Activated CD8-positive, alpha-beta memory T cell treated with anti-CD3 and anti-CD28 coated beads, Interleukin-2, amount 10 ng/mL, durations not matched to agents 7 days and 5 days (primary cell): ENCODE results near the gene NFATC3. TPM values are rescaled to one million over a fixed set of nuclear protein-coding genes. Genes with fewer than 3 reads are reported as not detected.
A peak's percentile ranks its signal among the peaks of the same experiment; 100 is the strongest.
"Not testable (repeated sequence)": the region's sequence is repeated elsewhere in the genome, so short reads cannot be mapped to it uniquely, and the experiment has no call there.

Experiments used
- ATAC-seq: fragments of 150-1000 bp; cut with Tn5 transposase; one replicate; pipeline ENCODE4 v1.10.0; 2021; ENCODE audit warnings: moderate library complexity
- CTCF ChIA-PET: fragments of 350-600 bp; sonication (Branson Sonifier 250); formaldehyde crosslinking; loops from one replicate; lab custom pipeline; 2021; ENCODE audit warnings: antibody characterized with exemption; lab: Charles Lee
- DNase-seq: peaks from one replicate; pipeline ENCODE4 v3.0.0-alpha.2; 2020
- H3K27ac Mint-ChIP-seq: one replicate; pipeline ENCODE4 v1.8.0; 2021; ENCODE audit warnings: mild to moderate bottlenecking, mixed read lengths
- H3K27me3 Mint-ChIP-seq: one replicate; pipeline ENCODE4 v1.8.0; 2021; ENCODE audit warnings: mixed read lengths
- H3K36me3 Mint-ChIP-seq: one replicate; pipeline ENCODE4 v1.8.0; 2021; ENCODE audit warnings: mild to moderate bottlenecking, mixed read lengths
- H3K4me1 Mint-ChIP-seq: one replicate; pipeline ENCODE4 v1.8.0; 2021; ENCODE audit warnings: mixed read lengths
- H3K4me3 Mint-ChIP-seq: one replicate; pipeline ENCODE4 v1.8.0; 2021; ENCODE audit warnings: mild to moderate bottlenecking, moderate library complexity, mixed read lengths
- H3K9me3 Mint-ChIP-seq: one replicate; pipeline ENCODE4 v1.8.0; 2022; ENCODE audit warnings: low read depth, mixed read lengths
- total RNA-seq, 2 experiments: library from RNA; stranded (reverse); gene quantifications; one replicate each; pipeline ENCODE4 v1.2.3, GENCODE V29; 2021

Gene NFATC3
- total RNA-seq, 2 experiments from 2014 or later: 176 to 183 TPM

- ATAC-seq (no peak), DNase-seq (no peak)
- Mint-ChIP-seq H3K4me3 (peak overlapping the region; percentile 94), H3K4me1 (peaks cover 58% of the 10 kb centered on the region), H3K27me3 (no peaks in the 10 kb centered on the region), H3K9me3 (no peaks in the 10 kb centered on the region), H3K27ac (peak overlapping the region; percentile 94), H3K36me3 (peaks cover 16% of the 10 kb centered on the region)
- CTCF ChIA-PET: interaction anchor here (1.1 to 10.6 kb wide), 3 partner anchors 18 to 540 kb away, joined by 3 to 211 read pairs (median 4); no protein-coding TSS in a partner anchor
These were observed 1.7 kb downstream of the NFATC3 start for GRCh38 chr16:68086860-68087268.

DNA sequence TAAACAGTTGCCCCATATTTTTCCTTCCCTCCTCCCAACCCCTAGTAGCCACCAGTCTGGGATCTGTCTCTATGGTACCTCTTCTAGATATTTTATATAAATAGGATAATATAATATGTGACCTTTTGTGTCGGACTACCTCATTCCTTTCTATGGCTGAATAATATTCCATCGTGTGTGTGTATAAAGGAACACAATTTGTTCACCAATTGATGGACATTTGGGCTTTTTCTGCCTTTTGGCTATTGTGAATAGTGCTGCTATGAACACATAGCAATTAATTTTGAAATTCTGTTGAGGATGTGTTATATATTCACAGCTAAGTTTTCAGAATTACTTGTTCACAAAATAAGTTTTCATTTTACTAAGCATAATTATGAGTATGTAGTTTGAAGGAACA is 2.5 kb downstream of the NFATC3 start:
- Mint-ChIP-seq H3K27me3 (no peaks in the 10 kb centered on the region), H3K9me3 (no peaks in the 10 kb centered on the region), H3K4me1 (peaks cover 56% of the 10 kb centered on the region), H3K4me3 (peak overlapping the region; percentile 94), H3K36me3 (peaks cover 16% of the 10 kb centered on the region), H3K27ac (peak overlapping the region; percentile 78)
- ATAC-seq: no peak
- CTCF ChIA-PET: interaction anchor here (1.2 to 10.6 kb wide), 2 partner anchors 19 to 94 kb away, joined by 4 to 211 read pairs; no protein-coding TSS in a partner anchor
- DNase-seq: no peak

GRCh38 chr16:68088130-68088972 is 3.2 kb downstream of the NFATC3 start:
- Mint-ChIP-seq H3K27me3 (no peaks in the 10 kb centered on the region), H3K9me3 (no peaks in the 10 kb centered on the region), H3K36me3 (peaks cover 16% of the 10 kb centered on the region), H3K27ac (peak overlapping the region; percentile 78), H3K4me3 (peak overlapping the region; percentile 94), H3K4me1 (peaks cover 56% of the 10 kb centered on the region)
- CTCF ChIA-PET: interaction anchor here (0.7 kb wide), 1 partner anchor 18 kb away, joined by 3 read pairs; no protein-coding TSS in a partner anchor
- DNase-seq (no peak), ATAC-seq (no peak)

DNA sequence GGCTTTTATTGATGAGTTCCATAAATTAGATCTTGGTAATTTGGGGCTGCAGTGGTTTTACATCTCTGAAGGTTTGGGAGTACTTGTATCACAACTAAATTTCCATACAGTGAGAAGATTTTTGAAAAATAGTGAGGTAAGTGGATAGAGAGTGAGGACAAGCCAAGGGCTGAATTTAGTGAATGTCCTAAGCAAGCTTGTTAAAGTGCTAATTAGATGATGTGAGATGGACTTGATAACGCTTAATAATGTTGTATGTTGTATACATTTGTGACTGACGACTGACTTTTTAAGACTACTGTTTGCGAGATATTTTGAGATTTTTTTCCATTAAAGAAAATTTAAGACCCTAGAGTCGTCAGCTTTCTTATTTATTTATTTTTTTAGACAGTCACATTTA is 3.9 kb downstream of the NFATC3 start:
- H3K4me3 Mint-ChIP-seq: peak overlapping the region; percentile 69
- H3K9me3 Mint-ChIP-seq: no peaks in the 10 kb centered on the region
- no peaks in the 10 kb centered on the region for H3K27me3 Mint-ChIP-seq
- no peak for DNase-seq
- no peak for ATAC-seq
- H3K36me3 Mint-ChIP-seq: peaks cover 13% of the 10 kb centered on the region
- CTCF ChIA-PET: no interaction called here
- H3K4me1 Mint-ChIP-seq: peaks cover 56% of the 10 kb centered on the region
- peak overlapping the region; percentile 20 for H3K27ac Mint-ChIP-seq

DNA sequence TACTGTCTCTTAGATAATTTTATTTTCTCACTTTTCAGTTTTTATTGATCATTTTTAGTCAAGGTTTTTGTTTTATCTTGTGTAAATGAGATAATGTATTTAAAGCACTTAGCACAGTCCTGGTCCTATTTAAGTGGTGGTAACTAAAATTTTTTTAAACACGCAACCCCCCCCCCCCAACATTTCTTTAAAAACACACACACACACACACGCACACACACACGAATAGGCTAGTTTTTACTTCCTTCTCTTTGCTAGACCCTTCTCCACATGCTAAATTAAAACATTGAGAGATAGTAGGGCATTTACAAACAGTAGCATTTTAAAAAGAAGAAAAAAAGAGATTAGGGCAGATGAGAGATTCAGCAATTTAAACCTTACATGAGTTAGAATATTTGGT is 5.0 kb downstream of the NFATC3 start:
- Mint-ChIP-seq H3K4me1 (peaks cover 59% of the 10 kb centered on the region), H3K27me3 (no peaks in the 10 kb centered on the region), H3K4me3 (peak overlapping the region; percentile 63), H3K36me3 (peaks cover 14% of the 10 kb centered on the region), H3K27ac (peak overlapping the region; percentile 67), H3K9me3 (no peaks in the 10 kb centered on the region)
- ATAC-seq (no peak), DNase-seq (no peak)
- CTCF ChIA-PET: no interaction called here

GRCh38 chr16:68090533-68090932 is 5.4 kb downstream of the NFATC3 start:
- Mint-ChIP-seq H3K4me3 (peak overlapping the region; percentile 63), H3K27ac (peak overlapping the region; percentile 42), H3K4me1 (peaks cover 62% of the 10 kb centered on the region), H3K27me3 (no peaks in the 10 kb centered on the region), H3K36me3 (peaks cover 14% of the 10 kb centered on the region), H3K9me3 (no peaks in the 10 kb centered on the region)
- DNase-seq (no peak), ATAC-seq (no peak)
- CTCF ChIA-PET: interaction anchor here (0.7 to 3.2 kb wide), 3 partner anchors 20 to 138 kb away, joined by 3 to 10 read pairs (median 3); no protein-coding TSS in a partner anchor

DNA sequence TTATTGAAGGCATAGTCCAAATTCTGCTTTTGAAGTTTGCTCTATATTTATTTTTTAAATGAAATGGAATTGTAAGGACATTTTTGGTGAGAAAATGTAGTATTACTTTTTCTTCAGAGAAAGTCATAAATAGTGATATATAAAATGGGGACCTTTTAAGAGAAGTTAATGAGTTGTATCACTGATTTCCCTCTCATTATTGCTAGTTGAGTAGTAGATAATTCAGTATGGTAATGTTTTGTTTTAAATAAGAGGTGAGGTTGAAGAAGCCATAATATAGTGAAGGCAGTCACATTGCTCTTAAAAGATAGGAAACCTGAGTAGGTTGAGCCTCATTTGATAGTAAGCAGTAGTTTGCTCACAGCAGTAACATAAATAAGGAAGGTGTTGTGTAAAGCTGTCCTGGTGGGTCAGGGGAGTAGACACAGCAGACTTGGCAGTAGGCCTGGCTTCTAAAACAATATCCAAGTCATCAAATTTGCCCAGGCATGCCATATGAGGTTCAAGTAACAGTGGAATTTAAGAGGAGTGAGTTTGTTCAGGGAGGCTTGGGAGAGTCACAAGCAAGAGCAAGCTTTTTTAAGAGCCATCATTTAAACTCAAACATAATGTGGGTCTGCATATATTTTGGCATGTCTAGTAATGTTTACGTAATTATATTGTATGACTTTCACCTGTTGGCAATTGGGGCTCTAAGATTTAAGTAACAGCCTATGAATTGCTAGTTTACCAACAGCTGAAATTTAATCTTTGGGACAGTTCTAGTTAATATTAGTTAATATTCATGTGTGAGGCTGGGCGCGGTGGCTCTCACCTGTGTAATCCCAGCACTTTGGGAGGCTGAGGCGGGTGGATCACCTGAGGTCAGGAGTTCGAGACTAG is 6.5 kb downstream of the NFATC3 start:
- Mint-ChIP-seq H3K9me3 (no peaks in the 10 kb centered on the region), H3K27me3 (no peaks in the 10 kb centered on the region), H3K4me3 (no peak overlapping the region), H3K27ac (peak overlapping the region; percentile 64), H3K36me3 (peaks cover 11% of the 10 kb centered on the region), H3K4me1 (peaks cover 65% of the 10 kb centered on the region)
- CTCF ChIA-PET: interaction anchor here (1.0 to 3.2 kb wide), 8 partner anchors 12 to 275 kb away, joined by 3 to 16 read pairs (median 5); partner anchors contain the start of gene SLC7A6
- ATAC-seq (no peak), DNase-seq (no peak)

GRCh38 chr16:68092275-68092674 is 7.1 kb downstream of the NFATC3 start:
- H3K4me3 Mint-ChIP-seq, DNase-seq, H3K36me3 Mint-ChIP-seq, H3K9me3 Mint-ChIP-seq, ATAC-seq, H3K27me3 Mint-ChIP-seq, H3K27ac Mint-ChIP-seq: not testable (repeated sequence)
- CTCF ChIA-PET: interaction anchor here (0.6 to 3.2 kb wide), 10 partner anchors 11 to 570 kb away, joined by 3 to 16 read pairs (median 4); partner anchors contain the start of gene SLC7A6
- H3K4me1 Mint-ChIP-seq: peaks cover 70% of the 10 kb centered on the region

DNA sequence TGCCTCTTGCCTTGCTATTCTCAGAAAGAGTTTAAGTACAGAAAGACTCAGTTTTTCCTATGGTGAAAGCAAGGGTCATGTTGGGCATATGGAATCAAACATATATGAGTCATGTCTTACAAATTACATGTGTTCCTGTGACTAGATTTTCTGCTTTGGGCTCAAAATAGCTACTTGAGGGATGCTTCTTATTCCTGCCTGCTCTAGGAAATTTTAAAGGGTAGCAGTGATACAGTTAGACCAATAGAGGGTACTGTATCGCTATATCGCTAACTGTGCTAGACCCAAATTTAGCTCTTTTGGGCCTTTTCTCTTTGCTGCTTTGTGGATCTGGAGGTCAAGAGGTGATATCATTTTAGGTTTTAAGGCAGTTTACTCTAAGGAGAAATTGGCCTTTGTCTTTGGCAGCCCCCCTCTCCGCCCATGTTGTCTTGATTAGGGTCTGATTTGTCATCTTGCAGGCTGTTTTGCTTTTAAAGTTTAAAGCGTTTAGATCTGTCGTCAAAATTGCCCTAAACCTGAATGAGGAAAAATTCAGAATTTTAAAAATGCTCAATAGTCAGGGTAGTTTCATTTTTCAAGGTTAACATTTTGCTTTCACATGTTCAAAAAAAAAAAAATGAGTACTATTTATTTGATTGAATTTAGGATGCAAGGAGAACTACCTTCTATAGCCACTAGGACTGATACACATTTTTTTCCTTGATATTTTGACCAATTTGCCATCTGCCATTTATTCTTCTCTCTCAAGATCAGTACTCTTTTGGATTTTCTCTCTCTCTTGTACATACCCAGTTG is 8.8 kb downstream of the NFATC3 start:
- Mint-ChIP-seq H3K27ac (peak overlapping the region; percentile 41), H3K4me1 (peaks cover 69% of the 10 kb centered on the region), H3K36me3 (peaks cover 18% of the 10 kb centered on the region), H3K4me3 (no peak overlapping the region), H3K27me3 (no peaks in the 10 kb centered on the region), H3K9me3 (no peaks in the 10 kb centered on the region)
- peak; percentile 71 for ATAC-seq
- CTCF ChIA-PET: interaction anchor here (0.8 to 3.2 kb wide), 20 partner anchors 9 to 170 kb away, joined by 3 to 16 read pairs (median 5); partner anchors contain the start of genes NFATC3 and SLC7A6
- DNase-seq: no peak

GRCh38 chr16:68094614-68094934 is 9.4 kb downstream of the NFATC3 start:
- Mint-ChIP-seq H3K4me3 (no peak overlapping the region), H3K27ac (no peak overlapping the region), H3K36me3 (peaks cover 20% of the 10 kb centered on the region)

GRCh38 chr16:68096491-68096890 is 11.3 kb downstream of the NFATC3 start:
- Mint-ChIP-seq H3K9me3 (no peaks in the 10 kb centered on the region), H3K27me3 (no peaks in the 10 kb centered on the region), H3K36me3 (peaks cover 28% of the 10 kb centered on the region), H3K4me1 (peaks cover 61% of the 10 kb centered on the region), H3K4me3 (no peak overlapping the region), H3K27ac (no peak overlapping the region)
- ATAC-seq (no peak), DNase-seq (no peak)
- CTCF ChIA-PET: interaction anchor here (2.3 kb wide), 1 partner anchor 21 kb away, joined by 7 read pairs; no protein-coding TSS in a partner anchor

More at GRCh38 chr16:68094614-68094934, 9.4 kb downstream of the NFATC3 start:
- DNase-seq: no peak
- H3K4me1 Mint-ChIP-seq: peaks cover 67% of the 10 kb centered on the region
- CTCF ChIA-PET: interaction anchor here (1.5 to 3.2 kb wide), 6 partner anchors 9 to 133 kb away, joined by 5 to 16 read pairs (median 9); partner anchors contain the start of gene NFATC3
- ATAC-seq: no peak
- no peaks in the 10 kb centered on the region for H3K27me3 Mint-ChIP-seq
- H3K9me3 Mint-ChIP-seq: no peaks in the 10 kb centered on the region

DNA sequence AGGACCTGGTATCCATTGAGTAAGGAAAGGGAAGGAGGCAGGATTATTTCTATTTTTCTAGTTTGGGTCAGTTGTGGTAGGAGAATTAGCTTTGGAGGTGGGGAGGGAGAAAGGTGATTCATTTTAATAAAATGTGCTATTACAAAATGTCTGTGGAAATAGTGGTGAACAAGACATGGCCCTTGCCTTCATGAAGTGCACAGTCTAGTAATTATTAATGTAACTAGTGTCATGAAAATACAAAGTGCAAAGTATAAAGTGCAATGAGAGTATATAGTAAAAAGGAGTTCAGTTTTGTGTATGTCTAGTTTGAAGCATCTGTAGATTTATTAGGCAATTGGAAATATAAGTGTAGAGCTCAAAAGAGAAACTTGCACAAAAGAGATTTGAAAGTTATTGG is 11.9 kb downstream of the NFATC3 start:
- Mint-ChIP-seq H3K36me3 (peaks cover 32% of the 10 kb centered on the region), H3K27me3 (no peaks in the 10 kb centered on the region), H3K4me3 (no peak overlapping the region), H3K9me3 (no peaks in the 10 kb centered on the region), H3K4me1 (peaks cover 59% of the 10 kb centered on the region), H3K27ac (no peak overlapping the region)
- DNase-seq (no peak), ATAC-seq (no peak)
- CTCF ChIA-PET: interaction anchor here (2.3 kb wide), 1 partner anchor 20 kb away, joined by 7 read pairs; no protein-coding TSS in a partner anchor
